Nucleus accumbens (tissue), 56 donors: ENCODE measurements around the gene TAF9.

Experiments used
- DNase-seq, 56 donors: peaks; one replicate each; lab custom pipeline; 2025; lab: John Stamatoyannopoulos, UW

TAF9 gene

GRCh38 chr5:69341520-69342161 lies 27.7 kb downstream of the TAF9 start:
- no peak for DNase-seq

GRCh38 chr5:69335341-69335935 lies 33.9 kb downstream of the TAF9 start:
- no peak for DNase-seq

GRCh38 chr5:69334793-69335268 lies 34.5 kb downstream of the TAF9 start:
- DNase-seq = peak in 53 of 56 donors; percentile 8 to 90 (median 54)

- peak in 1 of 56 donors; percentile 2 for DNase-seq
Observed at GRCh38 chr5:69333668-69334315, 35.5 kb downstream of the TAF9 start.

GRCh38 chr5:69331528-69332445 lies 37.5 kb downstream of the TAF9 start:
- DNase-seq = no peak

GRCh38 chr5:69329905-69330489 lies 39.3 kb downstream of the TAF9 start:
- DNase-seq = no peak

GRCh38 chr5:69326365-69326764 lies 43.0 kb downstream of the TAF9 start:
- no peak for DNase-seq

- no peak for DNase-seq
Observed at GRCh38 chr5:69317391-69317790, 51.9 kb downstream of the TAF9 start.

GRCh38 chr5:69315972-69316371 lies 53.3 kb downstream of the TAF9 start:
- no peak for DNase-seq
